Measurements from ENCODE around the gene ERP44.

DNA sequence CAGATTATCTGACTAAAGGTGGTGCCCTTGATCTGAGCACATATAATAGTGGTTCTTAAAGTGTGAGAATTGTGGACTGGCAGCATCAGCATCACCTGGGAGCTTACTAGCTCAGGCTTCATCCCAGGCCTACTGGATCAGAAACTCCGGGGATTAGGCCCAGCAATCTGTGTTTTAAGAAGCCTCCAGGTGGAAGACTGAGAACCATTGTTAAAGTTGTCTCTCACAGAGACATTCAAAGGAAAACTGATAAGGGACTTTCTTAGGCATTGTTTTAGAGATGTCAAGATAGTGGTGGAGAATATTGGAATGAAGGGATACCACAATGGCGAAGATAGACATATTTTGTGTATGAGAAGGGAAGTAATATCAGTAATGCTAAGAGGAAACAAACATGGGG, 132.8 kb downstream of the ERP44 start:
- no peak for TF ChIP-seq EZH2 (IDR thresholded peaks at IDR 0.05; ENCODE audit: insufficient read depth, poor library complexity, severe bottlenecking)
- no peak for TF ChIP-seq EZH2phosphoT487 (IDR thresholded peaks at IDR 0.05; ENCODE audit: insufficient read depth, low read depth)

Measured in GM23248 (cell line).